GM18873 (cell line): Measurements from ENCODE around the gene DUSP22.

ENCODE experiments used
- ATAC-seq: cut with Tn5 transposase; IDR thresholded peaks from one replicate; pipeline ENCODE4 v1.9.1; 2021; ENCODE audit warnings: mild to moderate bottlenecking, moderate library complexity, moderate number of reproducible peaks; ENCODE audit not compliant: unreplicated experiment, low FRiP score

Gene DUSP22

DNA sequence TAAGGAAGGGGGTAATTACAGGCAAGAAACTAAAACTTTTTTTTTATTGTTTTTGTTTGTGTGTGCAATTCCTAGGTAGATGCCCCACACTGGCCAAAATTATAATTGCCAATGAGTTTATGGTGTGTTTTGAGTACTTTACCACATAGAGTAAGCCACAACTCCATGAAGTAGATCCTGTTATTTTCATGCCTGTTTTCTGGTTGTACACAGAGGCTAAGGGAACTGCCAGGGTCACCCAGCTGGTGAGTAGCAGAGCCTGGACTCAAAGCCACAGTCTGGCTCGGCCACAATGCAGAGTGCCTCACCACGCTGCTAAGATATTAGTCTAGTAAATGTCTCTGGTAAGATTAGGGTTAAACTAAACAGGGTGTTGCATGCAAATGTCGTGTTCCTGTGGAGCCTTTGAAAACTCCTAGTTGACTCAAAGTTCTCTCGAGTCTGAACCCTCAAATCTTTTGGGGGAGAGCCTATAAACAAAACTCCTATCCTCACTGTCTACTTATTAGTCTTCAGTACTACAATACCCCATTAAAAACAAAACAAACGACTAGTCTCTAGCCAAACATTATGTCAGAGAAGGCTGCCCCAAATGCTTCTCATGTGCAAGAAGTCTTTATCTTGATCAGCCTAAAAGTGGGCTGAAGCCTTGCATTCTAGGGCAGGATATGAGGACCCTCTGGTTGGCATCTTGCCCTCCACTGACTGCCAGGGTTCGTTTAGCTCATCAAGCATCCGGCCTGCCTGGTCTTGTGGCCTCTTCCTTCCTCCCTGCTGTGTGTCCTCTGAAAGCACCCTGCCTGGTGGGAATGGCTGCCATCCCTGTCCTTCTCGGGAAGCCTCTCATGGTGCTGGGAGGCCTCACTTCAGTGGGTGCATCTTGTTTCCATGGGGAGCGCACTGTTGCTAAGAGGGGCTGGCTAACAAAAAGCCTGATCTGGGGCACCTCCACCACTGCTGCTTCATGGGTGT is 4.2 kb downstream of the DUSP22 start:
- peak; percentile 23 for ATAC-seq

GRCh38 chr6:297571-298232 is 5.4 kb downstream of the DUSP22 start:
- ATAC-seq = no peak

DNA sequence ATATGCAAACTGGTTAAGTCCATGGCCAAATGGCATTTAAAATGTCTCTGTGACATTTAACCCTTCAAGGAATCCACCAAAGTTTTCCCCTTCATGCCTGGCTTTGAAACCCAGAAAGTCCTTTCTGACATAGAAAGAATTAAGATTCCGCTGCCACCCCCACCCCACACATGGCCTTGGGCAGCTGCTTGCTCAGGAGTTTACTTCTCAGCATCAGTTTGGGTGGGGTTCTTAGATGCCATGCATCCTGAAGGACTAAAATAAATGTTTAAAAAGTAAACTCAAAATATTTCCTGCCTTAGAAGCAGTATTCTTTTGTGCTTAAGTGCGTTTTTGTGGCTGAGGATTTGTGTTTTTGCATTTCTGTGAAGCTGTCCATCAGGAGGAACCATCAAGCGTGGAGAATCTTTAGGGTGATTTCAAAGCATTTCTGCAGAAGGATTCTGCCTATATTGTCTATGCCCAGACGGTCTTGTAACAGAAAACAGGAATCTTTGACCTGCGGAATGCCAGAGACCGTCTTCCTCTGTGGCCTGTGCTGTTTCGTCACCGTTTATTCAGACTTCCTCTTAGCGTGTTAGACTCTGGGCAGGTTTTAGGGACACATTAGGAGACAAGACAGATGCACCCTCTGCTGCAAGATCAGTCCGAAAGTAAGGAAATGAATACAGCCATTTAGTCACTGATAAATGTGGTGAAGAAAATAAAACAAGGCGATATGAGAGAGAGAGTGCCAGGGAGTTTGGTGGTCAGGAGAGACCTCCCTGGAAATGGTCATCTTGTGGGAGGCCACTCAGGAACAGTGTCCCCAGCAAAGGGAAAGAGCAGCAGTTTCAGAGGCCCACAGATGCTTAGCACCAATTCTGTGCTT is 6.2 kb downstream of the DUSP22 start:
- ATAC-seq = no peak

DNA sequence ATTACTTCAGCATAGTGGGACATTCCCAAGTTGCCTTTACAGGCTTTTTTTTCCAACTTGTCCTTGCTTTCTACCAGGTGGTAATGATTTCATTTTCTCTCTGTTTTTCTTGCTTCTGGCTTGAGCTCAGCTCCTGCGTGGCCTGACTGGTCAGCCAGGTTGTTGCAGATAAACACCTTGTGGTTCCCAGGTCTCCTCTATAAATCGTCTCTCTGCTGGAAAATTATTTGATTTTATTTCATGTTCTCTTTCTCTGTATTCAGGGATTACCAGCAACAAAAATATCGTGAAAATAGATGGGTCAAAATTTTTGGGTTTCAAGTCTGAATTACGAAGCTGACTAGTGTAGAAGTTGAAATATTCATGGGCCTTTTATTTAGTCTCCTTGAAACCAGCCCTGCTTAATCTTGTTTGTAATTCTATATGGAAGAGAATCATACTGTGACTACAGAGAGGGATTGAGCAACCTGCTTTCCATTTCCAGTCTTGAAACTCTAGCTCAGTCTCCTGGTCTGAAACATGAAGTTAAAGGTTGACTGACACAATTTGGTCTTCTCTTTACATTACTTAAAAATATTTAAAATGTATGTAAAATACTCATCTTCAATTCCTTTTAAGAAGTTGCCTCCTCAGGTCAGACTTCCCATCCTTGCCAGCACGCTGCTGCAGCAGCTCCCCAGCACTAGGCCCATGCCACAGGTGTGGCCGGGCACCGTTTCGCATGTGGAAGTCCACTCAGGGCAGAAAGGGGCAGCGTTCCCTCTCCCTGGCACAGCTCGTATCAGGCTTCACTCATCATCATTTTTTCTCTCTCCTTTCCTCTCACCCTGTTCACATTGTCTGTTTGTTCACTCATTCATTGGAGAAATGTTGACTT is 7.1 kb downstream of the DUSP22 start:
- ATAC-seq = no peak

- ATAC-seq = no peak
Observed at GRCh38 chr6:300026-300425, 7.7 kb downstream of the DUSP22 start.

GRCh38 chr6:300494-301198 is 8.4 kb downstream of the DUSP22 start:
- ATAC-seq = no peak

DNA sequence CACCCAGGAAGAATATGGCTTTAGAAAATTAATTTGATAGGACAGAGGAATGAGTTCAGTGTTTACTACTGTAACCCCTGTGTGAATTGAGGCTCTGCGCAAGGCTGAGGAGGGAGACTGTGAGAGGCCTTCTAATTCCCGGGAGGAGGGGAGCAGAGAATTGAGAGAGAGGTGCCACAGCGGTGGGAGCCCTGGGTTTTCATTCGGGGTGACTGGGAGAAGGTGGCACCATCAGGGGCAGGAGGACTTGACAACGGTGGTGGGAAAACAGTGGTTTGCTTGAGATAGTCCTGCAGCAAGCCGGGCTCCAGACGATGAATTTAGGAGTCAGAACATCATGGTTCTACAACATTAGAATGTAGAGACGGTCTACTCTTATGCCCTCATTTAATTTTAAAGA is 9.2 kb downstream of the DUSP22 start:
- ATAC-seq = no peak

GRCh38 chr6:301929-302705 is 9.8 kb downstream of the DUSP22 start:
- no peak for ATAC-seq

GRCh38 chr6:302760-303159 is 10.5 kb downstream of the DUSP22 start:
- ATAC-seq = no peak

DNA sequence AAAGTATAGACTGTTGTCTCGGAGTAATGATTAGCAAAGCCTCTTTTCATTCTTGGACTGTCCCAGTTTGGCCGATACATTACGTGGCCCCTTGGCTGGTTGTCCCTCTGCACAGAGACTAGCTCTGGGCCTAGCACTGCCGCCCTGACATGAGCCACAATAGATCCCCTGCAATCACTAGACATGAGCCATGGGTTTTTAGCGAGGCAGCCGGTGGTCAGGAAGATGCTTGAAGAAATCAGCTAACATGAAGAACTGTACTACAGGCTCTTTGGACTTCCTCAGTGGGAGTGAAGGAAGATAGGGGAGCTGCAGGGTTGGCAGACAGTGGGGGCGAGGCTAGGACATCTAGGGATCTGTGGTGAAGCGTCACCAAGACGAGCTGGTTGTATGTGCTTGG is 11.0 kb downstream of the DUSP22 start:
- ATAC-seq = no peak

DNA sequence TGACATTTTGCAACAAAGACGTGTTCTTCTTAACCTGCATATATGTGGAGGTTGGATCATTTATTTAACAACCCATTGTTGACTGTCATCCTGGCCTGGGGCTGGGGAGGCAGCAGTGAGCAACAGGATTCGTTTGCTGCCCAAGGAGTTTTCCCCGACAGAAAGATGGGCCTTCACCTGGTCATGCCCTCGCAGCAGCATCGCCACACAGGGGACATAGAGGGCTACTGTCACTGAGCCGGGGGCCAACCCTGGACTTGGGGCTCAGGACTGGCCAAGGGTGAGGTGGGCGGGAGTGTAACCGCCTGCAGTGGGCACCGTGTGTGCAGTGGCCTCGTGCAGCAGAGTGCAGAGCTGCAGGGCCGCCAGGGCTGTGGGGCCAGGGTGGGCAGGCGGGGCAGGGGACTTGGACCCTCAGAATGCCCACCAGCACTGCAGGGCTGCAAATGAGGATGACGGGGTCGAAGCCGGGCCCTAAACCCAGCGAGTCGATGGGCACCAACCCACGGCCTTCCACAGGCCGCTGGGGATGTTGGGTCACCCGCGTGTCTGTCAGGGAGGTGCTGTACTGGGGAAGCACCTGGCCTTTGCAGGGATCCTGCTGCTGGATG is 11.8 kb downstream of the DUSP22 start:
- no peak for ATAC-seq

- no peak for ATAC-seq
Observed at GRCh38 chr6:304833-305370, 12.6 kb downstream of the DUSP22 start.

DNA sequence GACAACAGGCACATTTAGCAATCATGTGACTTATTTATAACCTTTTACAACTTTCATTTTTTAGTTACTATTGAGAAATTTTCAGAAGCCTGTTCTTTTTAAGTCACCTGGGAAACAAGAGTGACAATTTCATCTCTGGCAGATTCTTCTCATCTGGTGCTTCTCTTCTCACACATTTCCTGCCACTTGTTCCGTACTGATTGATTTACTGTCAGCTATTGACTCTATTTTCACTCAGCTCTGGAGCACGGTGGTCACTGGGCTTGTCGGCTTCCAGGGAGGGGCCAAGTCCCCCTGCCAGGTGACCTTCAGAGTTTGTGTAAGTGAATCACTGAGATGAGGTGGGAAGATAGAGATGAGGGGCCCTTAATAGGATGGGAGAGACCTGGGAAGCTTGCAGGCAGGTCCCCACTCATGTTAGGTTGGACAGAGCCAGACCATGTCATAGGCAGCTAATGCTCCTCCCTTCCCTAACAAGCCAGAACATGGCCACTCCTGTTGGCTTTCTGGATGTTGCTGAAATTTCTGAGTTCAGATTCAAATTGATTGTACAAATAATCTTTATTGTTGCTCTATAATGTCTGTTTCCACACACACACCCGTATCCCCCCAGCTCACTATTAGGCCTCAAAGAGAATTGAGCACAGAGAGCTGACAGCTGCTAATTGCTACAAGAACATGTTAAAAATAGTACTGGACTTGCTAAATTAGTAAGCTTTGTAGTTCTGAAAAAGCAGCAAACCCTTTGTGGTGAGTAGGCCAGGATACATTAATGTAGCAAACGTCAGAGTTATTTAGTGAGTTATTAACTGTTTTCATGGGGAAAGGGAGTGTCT is 13.3 kb downstream of the DUSP22 start:
- ATAC-seq = peak; percentile 74

- no peak for ATAC-seq
Observed at GRCh38 chr6:306641-307061, 14.4 kb downstream of the DUSP22 start.

DNA sequence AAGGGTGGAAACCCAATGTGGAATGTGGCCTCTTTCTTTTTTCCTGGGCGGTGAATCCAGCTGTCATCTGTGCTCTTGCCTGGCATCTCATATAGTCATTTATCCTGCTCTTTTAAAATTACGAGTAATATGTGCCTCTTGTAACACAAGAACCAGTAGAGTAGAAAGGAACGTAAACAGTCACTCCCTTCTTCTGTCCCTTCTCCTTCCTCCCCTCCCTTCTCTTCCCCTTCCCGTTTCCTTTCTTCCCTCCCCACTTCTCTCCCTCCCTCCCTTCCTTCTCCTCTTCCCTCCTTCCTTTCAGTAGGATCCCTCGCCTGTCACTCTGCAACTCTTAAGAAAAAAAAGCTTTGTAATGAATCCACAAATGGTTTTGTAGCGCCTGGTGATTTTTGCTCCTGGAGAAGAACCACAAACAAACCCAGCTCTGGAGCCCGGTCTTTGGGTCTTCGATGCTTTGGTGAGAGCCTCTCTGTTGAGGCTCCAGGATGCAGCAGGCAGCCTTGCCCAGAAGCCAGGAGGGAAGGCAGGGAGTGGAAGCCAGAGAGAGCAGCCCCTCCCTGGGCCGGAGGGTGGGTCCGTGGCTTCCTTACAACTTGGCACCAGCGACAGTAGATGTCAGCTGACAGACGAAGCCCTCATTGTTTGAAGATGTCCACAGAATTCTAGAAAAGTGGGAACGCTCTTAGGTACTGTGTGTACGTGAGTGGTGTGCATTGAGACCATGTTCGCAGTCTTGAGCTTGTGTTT is 15.0 kb downstream of the DUSP22 start:
- ATAC-seq = no peak

- ATAC-seq = no peak
Observed at GRCh38 chr6:307874-308273, 15.6 kb downstream of the DUSP22 start.
